Stimulated activated CD8-positive, alpha-beta memory T cell treated with anti-CD3 and anti-CD28 coated beads, Interleukin-2, amount 100 ng/mL, for 1 hour (primary cell): ENCODE measurements around the gene ACACA.

ENCODE experiments used
- DNase-seq, 2 donors: peaks; one replicate each; pipeline ENCODE4 v3.0.0-alpha.2; 2020; ENCODE audit warnings: low read depth in 2 of 2

Gene ACACA

DNA sequence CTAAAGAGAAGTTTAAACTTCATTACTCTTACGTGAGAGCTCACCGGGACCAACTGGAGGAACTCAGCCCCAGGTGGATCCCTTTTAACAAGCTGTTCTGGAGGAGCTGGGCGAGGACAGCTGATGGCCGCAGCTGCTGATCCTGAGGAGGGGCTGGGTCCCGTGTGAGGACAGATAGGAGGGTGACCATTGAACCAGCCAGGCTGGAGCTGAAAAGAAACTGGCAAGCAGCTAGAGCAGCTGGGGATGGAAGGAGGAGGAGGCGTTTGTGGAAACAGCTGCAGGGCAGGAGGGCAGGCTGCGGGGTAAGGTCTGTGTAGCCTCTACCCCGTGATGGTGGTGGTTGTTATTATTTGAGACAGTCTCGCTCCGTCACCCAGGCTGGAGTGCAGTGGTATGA lies 338.4 kb downstream of the ACACA start:
- no peak for DNase-seq

DNA sequence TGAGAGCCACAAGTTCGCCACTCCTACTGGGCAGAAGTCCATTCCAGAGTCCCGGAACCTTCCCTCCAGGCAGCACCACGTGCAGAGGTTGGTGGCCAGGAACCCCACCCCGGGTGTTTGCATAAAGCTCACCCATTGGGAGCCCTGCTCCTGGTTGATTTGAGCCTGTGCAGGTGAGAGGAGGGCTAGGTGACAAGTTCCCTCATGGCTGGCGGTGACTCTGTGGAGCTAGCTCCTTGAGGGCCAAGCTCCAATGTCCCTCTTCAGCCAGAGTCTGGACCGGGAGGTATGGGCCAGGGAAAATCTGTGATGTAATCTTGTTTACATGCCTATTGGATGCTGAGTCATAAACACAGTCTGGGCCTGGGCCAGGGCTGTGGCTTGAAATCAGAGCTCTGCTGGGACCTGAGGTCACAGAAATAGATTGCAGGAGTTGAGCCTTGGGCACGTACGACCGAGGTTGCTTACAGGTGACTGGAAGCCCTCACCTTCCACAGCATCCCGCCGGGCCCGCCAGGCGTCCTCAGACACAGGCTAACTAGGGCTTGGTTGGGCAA lies 339.0 kb downstream of the ACACA start:
- no peak for DNase-seq

DNA sequence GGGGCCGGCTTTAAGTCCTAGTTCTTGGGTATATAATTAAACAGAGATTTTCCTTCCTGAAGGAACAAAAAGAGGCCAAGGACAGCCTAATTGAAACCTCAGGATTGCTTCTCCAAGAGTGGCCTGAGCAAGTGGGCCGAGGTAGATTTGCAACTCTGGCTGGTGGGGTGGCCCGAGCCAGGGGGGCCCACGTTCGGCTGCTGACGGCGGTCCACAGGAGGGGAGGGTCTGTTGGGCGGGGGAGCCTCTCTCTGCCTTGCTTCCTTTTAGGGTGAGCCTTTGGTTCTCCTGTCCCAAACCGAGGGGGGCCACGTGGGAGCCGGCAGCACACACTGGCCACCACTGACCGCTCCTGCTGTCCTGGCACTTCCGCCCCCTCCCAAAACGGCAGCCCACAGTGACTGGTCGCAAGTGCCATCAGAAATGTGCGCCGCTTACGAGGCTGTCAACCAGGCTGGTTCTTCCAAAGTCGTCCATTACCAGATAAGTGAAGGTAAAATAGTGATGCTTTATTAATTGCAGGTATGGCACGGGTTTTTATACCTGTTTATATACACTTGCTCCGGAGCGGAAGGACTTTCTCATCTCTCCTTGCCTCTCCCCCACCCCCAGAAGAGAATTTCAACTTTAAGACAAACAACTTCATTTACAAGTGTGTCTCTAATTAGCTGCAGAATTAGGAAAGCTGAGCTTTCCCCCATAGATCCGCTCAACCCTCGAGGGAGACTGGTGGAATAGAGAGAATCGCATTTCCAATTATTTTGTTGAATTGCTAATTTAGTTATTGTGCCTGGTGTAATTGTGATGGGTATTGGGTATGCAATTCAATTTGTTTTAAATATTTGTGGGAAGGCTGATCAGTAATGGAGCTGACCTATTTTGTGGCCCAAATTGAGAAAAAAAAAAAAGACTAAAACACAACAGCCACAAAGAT lies 340.0 kb downstream of the ACACA start:
- no peak for DNase-seq

DNA sequence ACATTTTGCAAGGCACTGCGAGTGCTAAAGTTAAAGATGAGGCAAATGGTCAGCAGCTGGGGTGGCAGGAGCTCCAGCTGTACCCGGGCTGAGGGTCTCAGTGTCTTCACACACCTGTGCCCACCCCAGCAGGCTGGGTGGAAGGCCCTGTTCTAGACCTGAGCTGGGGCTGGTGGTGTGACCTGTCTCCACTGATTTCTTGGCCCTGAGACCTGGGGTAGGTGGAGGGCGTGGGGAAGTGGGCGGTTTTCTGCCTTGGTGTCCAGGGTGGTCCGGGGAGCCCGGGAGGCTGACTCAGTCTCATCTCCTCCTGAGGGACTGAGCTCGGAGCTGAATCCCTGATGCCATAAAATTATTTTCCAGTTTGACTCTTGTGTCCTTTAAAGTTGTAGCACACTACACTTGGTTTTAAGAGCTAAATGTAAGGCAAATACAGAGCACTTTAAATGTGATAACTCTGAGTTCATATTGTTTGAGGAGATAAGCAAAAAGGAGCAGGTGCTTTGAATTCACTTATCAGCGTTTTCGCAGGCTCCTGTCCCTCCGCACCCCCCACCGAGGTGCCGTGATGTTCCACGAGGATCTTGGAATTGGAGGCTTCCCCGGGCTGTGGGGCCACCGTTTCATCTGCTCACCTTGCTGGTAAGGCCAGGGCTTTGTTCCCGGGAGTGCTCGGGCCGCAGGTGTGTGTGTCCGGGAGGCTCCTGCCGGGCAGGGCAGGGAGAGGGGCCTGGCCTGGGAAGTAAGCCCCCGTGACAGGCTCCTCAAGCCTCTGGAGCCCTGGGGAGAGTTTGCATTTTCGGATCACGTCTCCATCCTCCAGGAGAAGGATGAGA lies 340.9 kb downstream of the ACACA start:
- no peak for DNase-seq

DNA sequence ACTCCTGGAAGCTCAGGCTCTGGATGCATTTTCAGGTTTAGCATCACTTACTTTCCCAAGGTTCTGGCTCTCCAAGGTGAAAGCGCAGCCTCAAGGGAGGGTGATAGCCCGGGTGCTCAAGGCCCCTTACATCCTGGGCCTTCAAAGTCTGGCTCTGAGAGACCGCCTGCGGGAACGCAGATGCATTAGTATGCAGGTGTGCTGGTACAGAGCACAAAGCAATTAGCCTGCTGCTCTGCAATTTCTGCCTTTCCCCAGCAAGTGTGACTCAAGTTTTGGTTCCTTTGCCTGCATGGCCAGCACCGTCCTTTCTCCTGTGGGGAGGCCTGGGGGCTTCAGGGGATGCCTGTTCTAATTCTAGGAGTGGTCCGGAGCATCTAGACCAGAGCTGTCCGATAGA lies 341.7 kb downstream of the ACACA start:
- DNase-seq, result no peak

DNA sequence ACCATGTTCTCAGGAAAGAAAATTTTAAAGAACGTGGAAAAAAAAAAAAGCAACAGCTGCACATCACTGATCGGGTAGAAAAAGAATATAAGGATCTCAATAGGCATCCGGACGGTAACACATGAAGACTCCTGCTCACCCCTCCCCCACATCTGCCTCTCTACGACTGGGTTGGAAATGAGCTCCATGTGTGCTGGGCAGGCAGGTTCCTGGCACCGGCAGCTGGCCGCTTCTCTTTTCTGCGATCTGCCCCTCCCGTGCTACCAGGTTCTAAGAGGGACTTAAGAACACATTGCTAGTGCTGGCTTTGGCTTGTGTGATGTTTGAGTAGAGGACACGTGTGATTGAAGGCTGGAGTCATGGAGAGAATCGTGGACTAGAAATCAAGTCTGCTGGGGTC lies 342.4 kb downstream of the ACACA start:
- no peak for DNase-seq

DNA sequence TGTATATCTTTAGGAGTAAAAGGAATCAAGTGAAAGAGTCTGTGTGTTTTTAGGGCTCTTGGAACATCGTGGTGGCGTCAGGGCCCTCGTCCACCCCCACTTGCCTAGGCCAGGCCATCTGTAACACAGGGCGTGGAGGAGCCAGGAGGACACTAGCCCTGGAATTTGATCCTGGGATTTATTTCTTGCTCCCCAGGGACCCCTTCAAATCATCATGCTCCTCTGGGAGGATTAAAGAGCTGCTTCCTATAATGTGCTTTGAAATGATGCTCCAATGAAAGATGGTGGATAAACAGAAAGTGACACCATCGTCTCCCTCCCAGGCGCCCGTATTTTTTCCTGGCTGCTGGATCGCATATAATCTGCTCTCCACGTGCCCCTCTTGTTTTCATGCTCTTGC lies 344.6 kb downstream of the ACACA start:
- DNase-seq, result no peak

DNA sequence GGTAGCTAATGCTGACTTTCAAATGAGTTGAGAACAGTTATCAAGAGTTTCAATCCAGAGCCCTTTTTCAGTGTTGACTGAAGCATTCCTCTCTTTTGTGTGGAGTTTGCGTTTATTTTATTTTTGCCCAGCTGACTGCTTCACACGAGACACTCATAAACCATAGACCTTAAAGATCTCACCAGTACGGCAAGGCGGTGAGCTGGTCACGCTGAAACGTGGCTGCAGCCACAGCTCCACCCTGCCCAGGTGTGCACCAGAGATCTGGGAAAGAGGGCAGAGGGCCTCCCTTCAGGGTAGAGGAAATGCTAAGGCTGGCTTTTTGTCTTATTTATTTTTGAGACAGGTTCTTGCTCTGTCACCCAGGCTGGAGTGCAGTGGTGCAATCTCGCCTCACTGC lies 345.7 kb downstream of the ACACA start:
- DNase-seq, result no peak

DNA sequence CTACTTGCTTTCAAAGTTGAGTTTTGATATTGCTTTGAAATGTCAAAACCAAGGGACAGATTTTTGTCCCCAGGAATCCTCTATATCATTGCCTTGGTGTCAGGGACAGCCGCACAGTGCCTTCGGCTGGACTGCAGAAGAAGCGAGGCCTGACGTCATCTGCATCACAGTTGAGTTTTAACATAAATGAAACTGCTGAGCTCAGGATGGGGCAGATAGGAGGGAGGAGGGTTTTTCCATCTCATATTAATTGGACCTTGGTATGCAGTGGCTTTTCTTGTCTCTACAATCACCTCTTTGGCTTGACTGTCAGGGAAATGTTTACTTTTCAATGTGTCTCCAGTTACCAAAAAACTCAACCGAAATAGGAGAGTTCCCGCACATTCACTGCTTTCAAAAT lies 346.5 kb downstream of the ACACA start:
- DNase-seq, result no peak

DNA sequence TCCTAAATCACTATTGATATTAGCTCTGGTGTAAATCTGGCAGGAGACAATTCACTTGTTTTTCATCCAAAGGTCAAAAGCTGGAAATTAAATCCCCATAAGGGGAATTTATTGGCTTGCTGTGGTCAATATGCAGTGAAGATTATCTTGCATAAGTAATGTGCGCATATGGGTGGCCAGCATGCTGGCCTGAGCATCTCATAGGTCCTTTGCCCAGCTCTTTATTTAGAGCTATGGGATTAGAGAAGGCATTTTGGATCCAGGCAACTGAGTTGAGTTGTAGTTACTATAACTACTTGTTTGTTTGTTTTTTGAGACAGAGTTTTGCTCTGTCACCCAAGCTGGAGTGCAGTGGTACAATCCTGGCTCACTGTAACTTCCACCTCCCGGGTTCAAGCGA lies 347.1 kb downstream of the ACACA start:
- no peak for DNase-seq

DNA sequence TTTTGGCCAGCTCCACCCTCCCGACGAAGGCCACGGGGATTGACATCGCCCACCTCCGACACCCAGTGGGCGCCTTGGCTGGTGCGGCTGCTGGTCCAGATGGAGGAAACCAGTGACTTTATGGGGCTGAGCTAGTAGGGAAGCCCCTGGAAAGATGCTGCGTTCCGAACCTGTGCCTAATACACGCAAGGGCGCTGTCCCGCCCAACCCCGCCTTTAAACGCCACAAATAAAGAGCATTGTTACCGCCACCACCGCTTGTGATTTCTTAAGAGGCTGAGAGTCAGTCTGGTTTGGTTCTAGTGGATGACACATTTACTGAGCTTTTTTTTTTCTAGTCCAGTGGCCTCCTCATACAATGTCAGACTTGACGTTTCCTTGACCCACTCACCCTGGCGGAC lies 350.0 kb downstream of the ACACA start:
- DNase-seq, result no peak

DNA sequence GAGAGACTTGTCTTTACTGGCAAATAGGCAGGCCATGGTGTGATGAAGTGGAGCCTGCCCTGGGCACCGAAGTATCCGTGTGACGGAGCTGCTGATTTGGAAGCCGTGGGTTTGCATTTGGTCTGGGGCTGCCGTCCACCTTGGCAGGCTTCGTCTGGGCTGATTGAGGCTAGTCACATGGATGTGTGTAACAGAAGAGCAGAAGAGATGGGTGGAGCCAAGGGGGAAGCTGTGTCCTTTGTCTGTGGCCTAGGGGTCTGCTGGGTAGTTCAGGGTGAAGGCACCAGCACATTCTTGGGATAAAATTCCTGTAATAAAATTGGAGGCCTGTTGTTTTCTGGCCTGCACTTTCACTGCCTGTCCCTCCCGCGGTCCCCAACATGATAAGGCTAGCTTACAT lies 351.7 kb downstream of the ACACA start:
- no peak for DNase-seq

DNA sequence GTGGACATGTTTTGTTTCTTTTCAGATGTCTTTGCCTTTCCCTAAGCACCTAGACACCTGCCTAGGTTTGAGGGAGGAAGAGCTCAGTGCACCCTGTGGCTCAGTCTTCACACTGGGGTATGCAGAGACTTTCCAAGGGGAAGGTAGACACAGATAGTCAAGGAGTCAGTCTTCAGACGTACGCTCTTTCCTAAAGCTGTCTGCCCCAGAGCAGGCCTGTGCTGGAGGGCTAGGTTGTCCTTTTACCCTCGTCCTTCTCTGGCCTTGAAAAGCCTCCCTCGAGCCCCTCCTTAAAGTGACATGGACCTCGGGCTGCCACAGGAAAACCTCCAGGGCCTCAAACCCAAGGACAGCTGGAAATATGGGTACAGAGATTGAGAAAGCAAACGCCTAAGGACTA lies 354.2 kb downstream of the ACACA start:
- DNase-seq, result no peak

DNA sequence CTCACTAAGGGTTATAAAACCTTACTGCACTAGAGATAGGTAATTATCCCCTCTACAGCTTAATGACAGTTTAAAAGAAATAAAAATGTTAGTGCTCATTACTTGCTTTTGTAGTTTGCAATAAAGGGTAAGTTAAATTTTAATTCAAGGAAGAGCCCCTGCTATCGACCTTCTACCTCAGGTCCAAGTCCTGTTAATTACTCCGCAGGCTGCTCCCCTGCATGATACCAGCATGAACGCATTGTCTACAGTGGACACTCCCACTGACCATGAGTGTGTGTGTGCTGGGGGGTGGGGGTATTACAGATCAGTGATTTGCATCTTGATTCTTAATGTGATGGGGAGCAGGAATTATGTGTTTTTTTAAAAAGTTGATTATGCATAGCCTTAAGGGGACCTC lies 354.8 kb downstream of the ACACA start:
- no peak for DNase-seq

DNA sequence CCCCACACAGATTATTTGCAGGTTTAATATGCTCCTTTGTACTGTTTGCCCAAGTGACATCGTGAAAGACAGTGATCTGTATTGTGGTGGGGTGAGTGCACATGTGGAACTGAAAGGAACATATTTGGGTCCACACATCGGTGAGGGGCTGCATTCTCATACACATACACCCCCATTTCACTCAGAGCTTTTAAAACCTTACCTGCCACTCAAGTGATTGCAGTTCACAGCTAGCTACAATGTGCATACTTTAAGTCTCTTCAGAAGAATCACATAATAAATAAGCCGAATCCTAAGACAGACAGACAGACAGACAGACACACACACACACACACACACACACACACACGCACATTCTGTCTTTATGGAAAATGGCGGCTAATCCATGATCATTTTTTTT lies 355.3 kb downstream of the ACACA start:
- no peak for DNase-seq

DNA sequence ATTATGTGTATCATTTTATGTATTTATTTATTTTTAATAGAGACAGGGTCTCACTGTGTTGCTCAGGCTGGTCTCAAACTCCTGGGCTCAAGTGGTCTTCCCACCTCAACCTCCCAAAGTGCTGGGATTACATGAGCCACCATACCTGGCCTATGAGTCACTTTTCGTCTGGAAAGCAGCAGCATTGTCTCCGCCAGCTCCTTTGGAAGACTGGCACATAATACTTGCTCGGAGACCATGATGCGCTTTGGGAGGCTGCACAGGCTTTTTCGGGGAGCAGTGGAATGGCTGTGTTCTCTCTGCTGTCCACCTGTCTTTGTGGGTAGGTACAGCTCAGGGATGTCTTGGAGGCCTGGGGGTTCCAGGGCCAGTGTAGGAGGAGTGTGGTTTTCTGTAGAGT lies 355.7 kb downstream of the ACACA start:
- DNase-seq, result no peak

DNA sequence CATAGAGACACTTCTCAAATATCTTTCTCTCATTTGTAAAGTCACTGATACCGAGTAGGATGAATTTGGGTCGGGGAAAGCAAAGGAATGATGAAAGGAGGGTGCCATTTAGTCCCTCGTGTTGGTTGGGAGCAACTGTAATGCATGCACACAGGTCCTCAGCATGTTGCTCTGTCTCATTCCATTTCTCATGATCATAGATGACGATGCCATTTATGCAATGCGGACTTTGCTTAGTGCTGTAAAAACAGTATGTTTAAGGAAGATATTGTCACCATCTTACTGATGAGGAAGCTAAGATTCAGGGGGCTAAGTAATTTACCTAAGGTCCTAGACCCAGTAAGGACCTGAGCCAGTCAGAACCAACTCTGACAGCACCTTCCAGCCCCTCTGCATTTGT lies 357.8 kb downstream of the ACACA start:
- no peak for DNase-seq

DNA sequence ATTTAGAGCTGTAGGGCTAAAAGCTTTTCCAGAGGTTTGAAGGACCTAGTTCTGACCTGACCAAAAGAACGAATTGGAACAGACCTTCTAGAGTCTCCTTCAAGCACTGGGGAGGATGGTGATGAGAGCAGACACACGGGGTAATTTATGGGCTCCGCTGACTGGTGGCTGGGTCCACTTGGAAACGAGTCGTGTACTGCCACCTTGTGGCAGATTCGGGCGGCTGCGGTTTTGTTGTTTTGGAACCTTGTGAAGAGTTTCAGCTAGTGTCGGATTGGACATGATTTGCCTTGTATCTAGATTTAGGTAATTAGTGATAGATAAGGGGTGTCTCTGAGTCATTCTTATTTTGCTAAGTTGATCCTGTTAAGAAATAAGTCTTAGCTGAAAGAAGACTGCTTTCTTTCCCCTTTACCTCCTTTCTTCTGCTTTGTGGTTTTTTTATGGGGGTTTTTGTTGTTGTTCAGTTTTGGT lies 359.0 kb downstream of the ACACA start:
- DNase-seq, result peak; percentile 60 to 66

DNA sequence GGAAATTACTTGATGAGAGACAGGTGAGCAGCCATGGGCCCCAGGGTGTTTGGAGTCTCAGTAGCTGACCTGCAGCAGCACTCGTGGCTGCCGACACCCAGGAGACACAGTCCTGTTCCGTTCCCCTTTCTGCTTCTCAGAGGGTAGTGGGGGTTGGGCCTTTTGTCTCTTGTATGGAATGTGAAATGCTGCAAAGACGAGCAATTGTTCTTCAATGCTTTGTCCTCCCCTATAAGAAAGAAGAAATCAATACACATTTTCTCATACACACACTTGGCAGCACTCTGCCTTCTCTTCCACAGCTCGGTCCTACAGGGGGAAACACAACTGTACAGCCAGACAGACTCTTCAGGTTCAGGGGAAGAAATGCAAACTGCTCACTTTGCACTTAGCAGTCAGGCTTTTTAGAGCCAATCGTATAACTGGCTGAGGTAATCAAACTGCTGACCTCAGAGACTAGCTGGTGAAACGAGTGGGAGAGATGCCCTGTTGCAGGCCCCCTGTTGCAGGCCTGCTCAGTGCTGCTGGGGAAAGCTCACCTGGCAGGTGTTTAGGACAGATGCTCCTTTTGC lies 361.2 kb downstream of the ACACA start:
- no peak for DNase-seq

DNA sequence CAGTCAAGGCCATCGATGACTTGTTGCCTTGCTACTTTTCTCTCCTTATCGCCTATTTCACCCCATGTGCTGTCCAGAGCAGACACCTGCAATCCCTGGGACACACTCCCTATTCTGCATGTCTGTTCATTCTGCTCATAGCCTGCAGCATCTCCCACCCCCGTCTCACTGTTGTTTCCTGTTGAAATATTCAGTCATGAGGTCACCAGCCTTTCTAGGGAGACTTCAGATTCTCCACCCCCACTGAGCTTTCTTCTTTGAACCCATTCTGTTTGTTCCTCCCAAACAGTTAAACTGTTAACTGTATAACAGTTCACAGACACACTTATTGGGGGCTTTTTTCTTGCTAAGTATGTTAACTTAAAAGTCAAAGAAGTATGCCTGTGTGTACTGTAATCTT lies 363.4 kb downstream of the ACACA start:
- DNase-seq, result no peak

DNA sequence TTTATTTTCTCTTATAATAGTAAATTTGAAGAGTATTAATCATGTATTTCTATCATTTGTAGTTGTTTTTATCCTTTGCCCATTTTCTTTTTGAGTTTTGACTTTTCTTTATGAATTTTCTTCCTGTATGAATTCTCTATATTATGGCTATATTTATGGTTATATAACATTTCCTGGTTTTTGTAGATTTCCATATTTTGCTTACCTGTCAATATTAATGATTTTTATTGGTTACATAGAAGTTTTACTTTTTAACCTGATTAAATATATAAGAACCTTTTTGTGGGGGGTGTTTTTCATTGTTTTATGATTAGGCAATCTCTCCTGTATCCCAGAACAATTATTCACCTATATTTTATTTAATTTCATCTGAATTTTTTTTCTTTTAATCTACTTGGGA lies 364.7 kb downstream of the ACACA start:
- DNase-seq, result no peak

DNA sequence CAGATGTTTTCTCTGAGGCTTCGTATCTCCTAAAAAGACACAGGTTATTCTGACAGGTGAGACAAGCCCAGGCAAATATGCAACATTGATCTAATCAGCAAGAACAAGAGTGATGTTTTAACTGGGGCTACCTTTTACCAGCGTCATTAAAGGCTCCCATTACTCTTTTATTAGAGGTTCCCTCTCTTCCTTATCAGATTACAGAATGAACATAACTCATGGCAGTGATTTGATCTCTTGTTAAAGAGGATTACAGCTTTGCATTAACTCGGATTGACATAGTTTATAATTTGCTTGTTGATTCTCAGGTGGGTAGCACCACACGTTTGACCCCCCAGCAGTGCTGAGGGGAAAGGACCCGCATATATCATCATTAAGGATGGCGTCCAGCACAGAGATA lies 367.4 kb downstream of the ACACA start:
- DNase-seq, result no peak
